HG02970 (cell line): ENCODE data around the gene CPA3.
A peak's percentile ranks its signal among the peaks of the same experiment; 100 is the strongest.

Experiments
- ATAC-seq: cut with Tn5 transposase; IDR thresholded peaks from one replicate; pipeline ENCODE4 v1.9.1; 2021; ENCODE audit warnings: mild to moderate bottlenecking, moderate library complexity, moderate number of reproducible peaks; ENCODE audit not compliant: unreplicated experiment, low FRiP score

CPA3 gene

GRCh38 chr3:148857316-148857715 is 7.8 kb upstream of the CPA3 start:
- no peak for ATAC-seq

- ATAC-seq: peak; percentile 76
Observed at GRCh38 chr3:148861277-148861869, 3.7 kb upstream of the CPA3 start.

- no peak for ATAC-seq
Observed at GRCh38 chr3:148863297-148863696, 1.8 kb upstream of the CPA3 start.

- no peak for ATAC-seq
Observed at GRCh38 chr3:148863814-148864213, 1.3 kb upstream of the CPA3 start.

GRCh38 chr3:148866261-148866660 is 1.2 kb downstream of the CPA3 start:
- no peak for ATAC-seq

- ATAC-seq: no peak
Observed at GRCh38 chr3:148873270-148873927, 8.3 kb downstream of the CPA3 start.

- no peak for ATAC-seq
Observed at GRCh38 chr3:148873977-148874376, 8.9 kb downstream of the CPA3 start.

GRCh38 chr3:148878095-148878494 is 13.0 kb downstream of the CPA3 start:
- ATAC-seq: no peak

GRCh38 chr3:148879256-148879655 is 14.2 kb downstream of the CPA3 start:
- no peak for ATAC-seq

GRCh38 chr3:148880681-148881080 is 15.6 kb downstream of the CPA3 start:
- no peak for ATAC-seq

GRCh38 chr3:148881286-148881685 is 16.2 kb downstream of the CPA3 start:
- no peak for ATAC-seq

GRCh38 chr3:148882288-148882687 is 17.2 kb downstream of the CPA3 start:
- ATAC-seq: no peak

GRCh38 chr3:148883163-148883562 is 18.1 kb downstream of the CPA3 start:
- no peak for ATAC-seq

GRCh38 chr3:148884261-148884660 is 19.2 kb downstream of the CPA3 start:
- ATAC-seq: no peak

GRCh38 chr3:148889828-148890227 is 24.7 kb downstream of the CPA3 start:
- no peak for ATAC-seq

- ATAC-seq: no peak
Observed at GRCh38 chr3:148896062-148896461, 31.0 kb downstream of the CPA3 start.

GRCh38 chr3:148901987-148902791 is 37.1 kb downstream of the CPA3 start:
- no peak for ATAC-seq

GRCh38 chr3:148903022-148903442 is 37.9 kb downstream of the CPA3 start:
- no peak for ATAC-seq

GRCh38 chr3:148903941-148904340 is 38.8 kb downstream of the CPA3 start:
- ATAC-seq: no peak

- no peak for ATAC-seq
Observed at GRCh38 chr3:148906667-148907066, 41.6 kb downstream of the CPA3 start.

GRCh38 chr3:148911173-148911572 is 46.1 kb downstream of the CPA3 start:
- no peak for ATAC-seq

GRCh38 chr3:148911592-148911991 is 46.5 kb downstream of the CPA3 start:
- no peak for ATAC-seq
